NOMO-1 (cell line): Measurements from ENCODE around the gene CBFA2T2.
A peak's percentile ranks its signal among the peaks of the same experiment; 100 is the strongest.
"Not testable (repeated sequence)": the region's sequence is repeated elsewhere in the genome, so short reads cannot be mapped to it uniquely, and the experiment has no call there.

Experiments used
- DNase-seq, 2 experiments: peaks; one replicate each; lab custom pipeline; 2025; ENCODE audit not compliant: unreplicated experiment in 2 of 2; lab: John Stamatoyannopoulos, UW

CBFA2T2 gene

GRCh38 chr20:33503564-33503963 lies 13.7 kb downstream of the CBFA2T2 start:
- no peak for DNase-seq

GRCh38 chr20:33506576-33506975 lies 16.7 kb downstream of the CBFA2T2 start:
- DNase-seq = no peak

GRCh38 chr20:33507461-33507860 lies 17.6 kb downstream of the CBFA2T2 start:
- no peak for DNase-seq

- not testable (repeated sequence) for DNase-seq
Measured at GRCh38 chr20:33508015-33508414, 18.1 kb downstream of the CBFA2T2 start.

GRCh38 chr20:33509057-33509456 lies 19.2 kb downstream of the CBFA2T2 start:
- not testable (repeated sequence) for DNase-seq

- DNase-seq = not testable (repeated sequence)
Measured at GRCh38 chr20:33511876-33512275, 22.0 kb downstream of the CBFA2T2 start.

- no peak for DNase-seq
Measured at GRCh38 chr20:33515569-33516216, 25.8 kb downstream of the CBFA2T2 start.

GRCh38 chr20:33516882-33517281 lies 27.0 kb downstream of the CBFA2T2 start:
- no peak for DNase-seq

- DNase-seq = no peak
Measured at GRCh38 chr20:33518071-33518470, 28.2 kb downstream of the CBFA2T2 start.

GRCh38 chr20:33521461-33521860 lies 31.6 kb downstream of the CBFA2T2 start:
- DNase-seq = no peak

- DNase-seq = no peak
Measured at GRCh38 chr20:33522256-33522820, 32.4 kb downstream of the CBFA2T2 start.

GRCh38 chr20:33524261-33524660 lies 34.4 kb downstream of the CBFA2T2 start:
- no peak for DNase-seq

GRCh38 chr20:33526769-33527168 lies 36.9 kb downstream of the CBFA2T2 start:
- DNase-seq = no peak

GRCh38 chr20:33531047-33531877 lies 41.4 kb downstream of the CBFA2T2 start:
- no peak for DNase-seq

GRCh38 chr20:33531885-33532284 lies 42.0 kb downstream of the CBFA2T2 start:
- no peak for DNase-seq

GRCh38 chr20:33532753-33533459 lies 43.0 kb downstream of the CBFA2T2 start:
- DNase-seq = no peak

- not testable (repeated sequence) for DNase-seq
Measured at GRCh38 chr20:33535717-33536116, 45.8 kb downstream of the CBFA2T2 start.

- DNase-seq = no peak
Measured at GRCh38 chr20:33537608-33538007, 47.7 kb downstream of the CBFA2T2 start.

- DNase-seq = no peak
Measured at GRCh38 chr20:33539129-33539528, 49.2 kb downstream of the CBFA2T2 start.

GRCh38 chr20:33540427-33540826 lies 50.5 kb downstream of the CBFA2T2 start:
- DNase-seq = peak; percentile 45 to 77

GRCh38 chr20:33541074-33541473 lies 51.2 kb downstream of the CBFA2T2 start:
- DNase-seq = no peak
